ENCODE measurements around the gene TMEM238. TPM values are rescaled to one million over a fixed set of nuclear protein-coding genes. Genes with fewer than 3 reads are reported as not detected.
A peak's percentile ranks its signal among the peaks of the same experiment; 100 is the strongest.
"Not testable (repeated sequence)": the region's sequence is repeated elsewhere in the genome, so short reads cannot be mapped to it uniquely, and the experiment has no call there.

Gene TMEM238
- total RNA-seq, 1 donor from 2014 or later, result 0.40 TPM

DNA sequence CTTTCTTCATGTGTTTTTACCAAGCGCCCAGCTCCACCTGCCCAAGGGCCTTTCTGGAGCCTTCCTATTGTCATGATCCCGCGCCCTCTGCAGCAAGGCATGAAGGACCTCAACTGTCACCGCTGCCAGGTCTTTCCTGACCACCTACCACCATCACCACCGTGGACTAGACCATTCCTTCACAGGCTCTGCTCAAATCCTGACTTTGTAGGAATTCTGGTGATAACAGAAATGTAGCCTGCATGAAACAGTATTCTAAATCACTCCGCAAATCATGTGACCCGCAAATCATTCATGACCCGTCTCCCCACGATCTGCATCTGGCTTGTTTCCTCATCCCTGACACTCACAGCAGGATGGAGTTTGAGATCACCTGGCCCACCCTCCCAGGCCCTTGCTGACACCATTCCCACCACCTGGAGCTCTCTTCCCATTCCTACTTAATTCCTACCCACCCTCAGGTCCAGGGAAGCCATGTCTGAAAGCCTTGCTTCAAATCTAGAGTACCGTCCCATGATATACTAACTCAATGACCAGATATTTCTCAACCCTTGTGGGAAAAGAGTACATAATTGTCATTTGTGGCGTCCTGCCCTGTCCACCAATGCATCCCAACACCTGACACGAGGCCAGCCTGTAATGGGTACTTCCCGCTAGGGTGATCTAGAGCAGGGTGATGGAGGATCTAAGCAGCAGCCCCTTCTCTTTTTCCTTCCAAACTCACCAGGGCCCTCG lies 22.2 kb upstream of the TMEM238 start:
- TF ChIP-seq, protein P1, sequence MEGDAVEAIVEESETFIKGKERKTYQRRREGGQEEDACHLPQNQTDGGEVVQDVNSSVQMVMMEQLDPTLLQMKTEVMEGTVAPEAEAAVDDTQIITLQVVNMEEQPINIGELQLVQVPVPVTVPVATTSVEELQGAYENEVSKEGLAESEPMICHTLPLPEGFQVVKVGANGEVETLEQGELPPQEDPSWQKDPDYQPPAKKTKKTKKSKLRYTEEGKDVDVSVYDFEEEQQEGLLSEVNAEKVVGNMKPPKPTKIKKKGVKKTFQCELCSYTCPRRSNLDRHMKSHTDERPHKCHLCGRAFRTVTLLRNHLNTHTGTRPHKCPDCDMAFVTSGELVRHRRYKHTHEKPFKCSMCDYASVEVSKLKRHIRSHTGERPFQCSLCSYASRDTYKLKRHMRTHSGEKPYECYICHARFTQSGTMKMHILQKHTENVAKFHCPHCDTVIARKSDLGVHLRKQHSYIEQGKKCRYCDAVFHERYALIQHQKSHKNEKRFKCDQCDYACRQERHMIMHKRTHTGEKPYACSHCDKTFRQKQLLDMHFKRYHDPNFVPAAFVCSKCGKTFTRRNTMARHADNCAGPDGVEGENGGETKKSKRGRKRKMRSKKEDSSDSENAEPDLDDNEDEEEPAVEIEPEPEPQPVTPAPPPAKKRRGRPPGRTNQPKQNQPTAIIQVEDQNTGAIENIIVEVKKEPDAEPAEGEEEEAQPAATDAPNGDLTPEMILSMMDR (conservative IDR thresholded peaks at IDR 0.05), result no peak
- Mint-ChIP-seq H3K27ac (ENCODE audit: unreplicated experiment) (peak overlapping the region; percentile 69), H3K9me3 (peaks cover 11% of the 10 kb centered on the region), H3K36me3 (ENCODE audit: low read depth) (peaks cover 33% of the 10 kb centered on the region), H3K27me3 (ENCODE audit: low read depth) (peaks cover 28% of the 10 kb centered on the region), H3K4me3 (peak overlapping the region; percentile 93), H3K4me1 (peaks cover 33% of the 10 kb centered on the region)
- DNase-seq (ENCODE audit: low read depth, low spot score), result no peak

DNA sequence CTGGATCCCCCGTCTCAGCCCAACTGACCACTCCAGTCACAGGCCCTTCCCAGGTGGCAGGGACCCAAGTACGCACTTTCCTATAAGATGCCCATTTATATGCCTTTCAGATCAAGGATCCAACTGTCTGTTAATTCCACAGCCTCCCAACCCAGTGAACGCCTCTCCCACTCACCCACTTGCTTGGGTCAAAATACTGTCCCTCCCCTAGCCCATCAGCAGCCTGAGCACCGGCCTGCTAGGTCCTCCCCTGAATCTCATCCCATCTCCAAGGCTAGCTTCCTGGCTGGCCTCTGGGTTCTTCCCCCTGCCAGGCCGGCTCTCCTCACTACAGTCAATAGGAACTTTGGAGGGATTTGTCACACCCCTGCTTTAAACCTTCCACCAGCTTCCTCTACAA lies 21.5 kb upstream of the TMEM238 start:
- TF ChIP-seq, protein P1 (conservative IDR thresholded peaks at IDR 0.05), result no peak
- peak overlapping the region; percentile 39 for H3K27ac Mint-ChIP-seq (ENCODE audit: unreplicated experiment)
- peaks cover 35% of the 10 kb centered on the region for H3K36me3 Mint-ChIP-seq (ENCODE audit: low read depth)
- peaks cover 9% of the 10 kb centered on the region for H3K9me3 Mint-ChIP-seq
- peak overlapping the region; percentile 93 for H3K4me3 Mint-ChIP-seq
- peaks cover 35% of the 10 kb centered on the region for H3K4me1 Mint-ChIP-seq
- no peak for DNase-seq (ENCODE audit: low read depth, low spot score)
- peaks cover 26% of the 10 kb centered on the region for H3K27me3 Mint-ChIP-seq (ENCODE audit: low read depth)

DNA sequence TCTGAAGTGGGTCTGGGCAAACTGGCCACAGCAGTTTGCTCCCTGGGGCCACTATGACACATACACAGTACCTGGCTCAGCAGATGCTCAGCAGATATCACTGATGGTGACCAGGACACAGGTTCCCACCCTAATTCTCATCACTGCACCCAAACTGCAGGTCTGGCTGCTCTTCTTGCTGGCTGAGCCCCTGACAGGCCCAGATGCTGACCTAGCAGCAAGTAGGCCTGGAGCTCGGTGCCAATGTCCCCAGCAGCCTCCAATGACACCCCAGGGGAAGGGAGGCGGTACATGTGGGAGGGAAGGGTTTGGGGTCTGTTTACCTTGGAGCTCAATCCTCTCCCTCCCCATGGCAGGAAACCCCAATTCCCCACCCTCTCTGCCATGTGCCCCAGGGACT lies 18.4 kb upstream of the TMEM238 start:
- TF ChIP-seq, protein P1 (conservative IDR thresholded peaks at IDR 0.05), result no peak
- H3K36me3 Mint-ChIP-seq (ENCODE audit: low read depth), result peaks cover 35% of the 10 kb centered on the region
- peaks cover 14% of the 10 kb centered on the region for H3K27me3 Mint-ChIP-seq (ENCODE audit: low read depth)
- H3K27ac Mint-ChIP-seq (ENCODE audit: unreplicated experiment), result no peak overlapping the region
- H3K9me3 Mint-ChIP-seq, result no peaks in the 10 kb centered on the region
- peak overlapping the region; percentile 82 for H3K4me3 Mint-ChIP-seq
- peaks cover 34% of the 10 kb centered on the region for H3K4me1 Mint-ChIP-seq
- DNase-seq (ENCODE audit: low read depth, low spot score), result no peak

DNA sequence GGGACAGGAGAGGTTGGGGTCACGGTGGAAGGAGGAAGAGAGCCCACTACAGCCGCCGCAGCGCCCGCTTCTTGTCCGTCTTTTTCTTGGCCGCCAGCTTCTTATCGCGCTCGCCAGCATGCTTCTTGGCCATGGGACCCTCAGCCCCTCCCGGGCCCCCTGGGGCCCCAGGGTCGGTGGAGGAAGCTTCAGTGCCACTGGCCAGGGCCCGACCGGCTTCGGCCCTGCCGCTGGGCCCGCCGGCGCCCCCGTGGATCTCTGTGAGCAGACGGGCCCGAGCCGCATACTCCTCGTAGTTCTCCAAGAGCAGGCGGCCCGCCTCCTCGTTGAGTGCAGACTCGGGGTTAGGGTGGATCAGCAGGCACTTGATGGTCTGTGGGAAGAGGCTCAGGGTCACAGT lies 17.3 kb upstream of the TMEM238 start:
- H3K9me3 Mint-ChIP-seq; H3K4me3 Mint-ChIP-seq; H3K27ac Mint-ChIP-seq (ENCODE audit: unreplicated experiment); DNase-seq (ENCODE audit: low read depth, low spot score): not testable (repeated sequence)
- H3K36me3 Mint-ChIP-seq (ENCODE audit: low read depth), result peaks cover 31% of the 10 kb centered on the region
- peaks cover 34% of the 10 kb centered on the region for H3K4me1 Mint-ChIP-seq
- peaks cover 16% of the 10 kb centered on the region for H3K27me3 Mint-ChIP-seq (ENCODE audit: low read depth)

DNA sequence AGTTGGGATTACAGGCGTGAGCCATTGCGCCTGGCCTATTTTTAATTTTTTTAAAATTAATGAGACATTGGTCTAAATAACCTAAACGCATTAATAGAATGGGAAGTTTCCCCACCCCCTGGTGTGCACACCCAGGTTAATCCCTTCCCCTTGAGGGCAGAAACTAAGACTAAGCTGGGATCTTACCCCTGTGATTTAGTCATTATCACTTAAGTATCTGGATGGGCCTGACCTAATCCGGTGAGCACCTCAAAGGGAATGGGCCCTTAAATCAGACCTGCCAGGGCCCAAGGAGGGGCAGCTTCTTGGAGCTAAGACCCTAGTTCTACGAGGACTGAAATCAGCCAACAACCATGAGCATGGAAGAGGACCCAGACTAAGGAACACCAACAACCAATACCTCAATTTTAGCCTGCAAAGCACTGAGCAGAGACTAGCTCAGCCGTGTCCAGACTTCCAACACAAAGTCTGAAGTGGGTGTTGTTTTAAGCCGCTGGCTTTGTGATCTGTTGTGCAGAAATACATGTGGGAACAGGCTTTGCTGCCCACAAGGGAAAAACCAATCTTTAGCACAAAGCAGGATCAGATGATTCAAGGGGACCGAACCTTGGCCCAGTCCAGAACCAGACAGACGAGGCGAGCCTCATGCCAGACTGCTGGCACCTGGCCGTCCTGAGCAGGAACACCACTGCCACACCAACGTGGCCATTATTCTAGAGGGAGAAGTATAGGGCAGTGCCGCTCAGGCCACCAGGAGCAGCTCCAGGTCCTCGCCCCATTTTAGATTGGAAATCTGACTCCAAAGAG lies 16.4 kb upstream of the TMEM238 start:
- Mint-ChIP-seq H3K9me3 (peaks cover 2% of the 10 kb centered on the region), H3K4me1 (peaks cover 25% of the 10 kb centered on the region), H3K27ac (ENCODE audit: unreplicated experiment) (no peak overlapping the region), H3K27me3 (ENCODE audit: low read depth) (peaks cover 10% of the 10 kb centered on the region), H3K4me3 (peak overlapping the region; percentile 72), H3K36me3 (ENCODE audit: low read depth) (peaks cover 22% of the 10 kb centered on the region)
- TF ChIP-seq, protein P1 (conservative IDR thresholded peaks at IDR 0.05), result no peak
- no peak for DNase-seq (ENCODE audit: low read depth, low spot score)
